Lower lobe of right lung (tissue), 2 donors: ENCODE data around the gene GPR15LG. TPM values are rescaled to one million over a fixed set of nuclear protein-coding genes. Genes with fewer than 3 reads are reported as not detected.

Experiments used
- ATAC-seq, 2 donors: fragments of 200-7000 bp; cut with Tn5 transposase; one replicate each; pipeline ENCODE4 v1.9.1; 2020 to 2022; ENCODE audit warnings: mild to moderate bottlenecking in 2 of 2, moderate library complexity in 2 of 2
- DNase-seq: peaks from one replicate; pipeline ENCODE4 v3.0.0-alpha.2; 2020
- H3K27ac ChIP-seq: fragments of 200-600 bp; one replicate; pipeline ENCODE4 v1.8.0; 2022
- H3K27me3 ChIP-seq: fragments of 200-600 bp; one replicate; pipeline ENCODE4 v1.8.0; 2022; ENCODE audit warnings: low read depth
- H3K36me3 ChIP-seq: fragments of 200-600 bp; one replicate; pipeline ENCODE4 v1.8.0; 2022; ENCODE audit warnings: mild to moderate bottlenecking
- H3K4me1 ChIP-seq: fragments of 200-600 bp; one replicate; pipeline ENCODE4 v1.8.0; 2022
- H3K4me3 ChIP-seq: fragments of 200-600 bp; one replicate; pipeline ENCODE4 v1.8.0; 2022; ENCODE audit warnings: mild to moderate bottlenecking
- H3K9me3 ChIP-seq: fragments of 200-600 bp; one replicate; pipeline ENCODE4 v1.8.0; 2022
- CTCF ChIP-seq: fragments of 200-600 bp; IDR thresholded peaks from one replicate; pipeline ENCODE4 v1.8.0; 2022; ENCODE audit warnings: antibody characterized with exemption, mild to moderate bottlenecking
- intact Hi-C: fragments of 100-400 bp; cut with DNase I; formaldehyde crosslinking; loops from one replicate; pipeline ENCODE4 v1.11.0; 2022
- total RNA-seq: library from RNA; stranded (reverse); fragmentation: NEBNext Ultra II Directional; extraction: Animal tissue kit (Norgen Biotek cat#: 25700); gene quantifications from one replicate; pipeline ENCODE4 v1.2.1, GENCODE V29; 2021
- donor health status: DM: no; HTN: yes; CAD: no; lungs with severe emphysema.

GPR15LG gene
- total RNA-seq, 1 donor from 2014 or later = not detected

DNA sequence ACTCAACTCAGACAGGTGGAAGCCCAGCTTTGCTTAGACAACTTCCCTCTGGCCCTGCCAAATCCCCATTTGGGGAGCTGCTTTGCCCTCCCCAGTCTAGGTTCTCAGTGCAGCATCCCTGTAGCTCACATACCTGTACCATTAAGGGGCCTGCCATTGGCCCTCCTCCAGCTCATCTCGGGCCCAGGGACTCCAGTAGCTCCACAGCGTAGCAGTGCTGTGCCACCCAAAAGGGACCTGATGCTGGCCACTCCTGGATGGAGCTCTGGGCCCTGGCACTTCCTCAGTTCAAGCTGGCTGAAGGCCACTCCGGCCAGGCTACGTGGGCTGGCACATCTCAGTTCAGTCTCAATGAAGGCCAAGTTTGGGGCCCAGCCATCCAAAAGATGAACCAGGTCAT, 60.3 kb downstream of the GPR15LG start:
- H3K27me3 ChIP-seq = peaks cover 5% of the 10 kb centered on the region
- no peak for ATAC-seq
- no peaks in the 10 kb centered on the region for H3K9me3 ChIP-seq
- H3K36me3 ChIP-seq = no peaks in the 10 kb centered on the region
- no peak for TF ChIP-seq CTCF
- DNase-seq = no peak
- H3K27ac ChIP-seq = no peak overlapping the region
- H3K4me1 ChIP-seq = no peaks in the 10 kb centered on the region
- intact Hi-C loops = no loop called here
- no peak overlapping the region for H3K4me3 ChIP-seq

- H3K27me3 ChIP-seq = peaks cover 5% of the 10 kb centered on the region
- no peak overlapping the region for H3K4me3 ChIP-seq
- H3K36me3 ChIP-seq = no peaks in the 10 kb centered on the region
- intact Hi-C loops = no loop called here
- H3K4me1 ChIP-seq = no peaks in the 10 kb centered on the region
- ATAC-seq = no peak
- H3K9me3 ChIP-seq = no peaks in the 10 kb centered on the region
- no peak for DNase-seq
- no peak for TF ChIP-seq CTCF
- no peak overlapping the region for H3K27ac ChIP-seq
These were observed 60.9 kb downstream of the GPR15LG start for GRCh38 chr10:84234479-84234878.

Other genes with a start within 250 kb of the GPR15LG start
- gene GHITM, start 34.3 kb upstream of the GPR15LG start, total RNA-seq = 109 TPM
- 0.24 TPM for gene CDHR1, start 20.7 kb downstream of the GPR15LG start, total RNA-seq
- not detected for gene LRIT2, start 51.7 kb downstream of the GPR15LG start, total RNA-seq
- not detected for gene LRIT1, start 67.7 kb downstream of the GPR15LG start, total RNA-seq
- not detected for gene RGR, start 71.3 kb downstream of the GPR15LG start, total RNA-seq
- 66.1 TPM for gene CCSER2, start 154.8 kb downstream of the GPR15LG start, total RNA-seq